ENCODE results near the gene SP140L.

GRCh38 chr2:230382108-230382507 is 55.1 kb downstream of the SP140L start:
- no peak for TF ChIP-seq CTCF (IDR thresholded peaks at IDR 0.05)
- no peak for TF ChIP-seq POLR2A (IDR thresholded peaks at IDR 0.05)
